SK-N-SH treated with all-trans-retinoic acid at 6 μM for 48 hours (cell line): ENCODE results near the gene AKR1E2.

Experiments used
- ARNTL ChIP-seq: fragments of 450-650 bp; formaldehyde crosslinking; IDR thresholded peaks from 2 replicates; pipeline ENCODE4 v1.5.0; 2020; ENCODE audit warnings: low read depth, mild to moderate bottlenecking, moderate library complexity, borderline replicate concordance
- CSDC2 ChIP-seq: fragments of 250-450 bp; sonication (Bioruptor Pico); IDR thresholded peaks from 2 replicates; pipeline ENCODE4 v1.5.0; 2020; ENCODE audit warnings: mild to moderate bottlenecking, moderate library complexity
- ESRRG ChIP-seq: fragments of 250-450 bp; sonication (Bioruptor Pico); IDR thresholded peaks from 2 replicates; pipeline ENCODE4 v1.6.1; 2021; ENCODE audit warnings: mild to moderate bottlenecking
- RARB ChIP-seq: fragments of 250-450 bp; sonication (Bioruptor Pico); IDR thresholded peaks from 2 replicates; pipeline ENCODE4 v1.8.0; 2021; ENCODE audit warnings: mild to moderate bottlenecking, moderate library complexity
- SNAI2 ChIP-seq: fragments of 250-450 bp; sonication (Bioruptor Pico); IDR thresholded peaks from 2 replicates; pipeline ENCODE4 v1.5.0; 2020; ENCODE audit warnings: mild to moderate bottlenecking, moderate library complexity
- TCF4 ChIP-seq: fragments of 250-450 bp; sonication (Bioruptor Pico); IDR thresholded peaks from 2 replicates; pipeline ENCODE4 v1.8.0; 2021; ENCODE audit warnings: mild to moderate bottlenecking, moderate library complexity, borderline replicate concordance
- TF ChIP-seq, protein P1 (sequence below): fragments of 250-450 bp; sonication (Bioruptor Pico); IDR thresholded peaks from 2 replicates; pipeline ENCODE4 v1.5.0; 2020; ENCODE audit warnings: mild to moderate bottlenecking, moderate library complexity

DNA sequence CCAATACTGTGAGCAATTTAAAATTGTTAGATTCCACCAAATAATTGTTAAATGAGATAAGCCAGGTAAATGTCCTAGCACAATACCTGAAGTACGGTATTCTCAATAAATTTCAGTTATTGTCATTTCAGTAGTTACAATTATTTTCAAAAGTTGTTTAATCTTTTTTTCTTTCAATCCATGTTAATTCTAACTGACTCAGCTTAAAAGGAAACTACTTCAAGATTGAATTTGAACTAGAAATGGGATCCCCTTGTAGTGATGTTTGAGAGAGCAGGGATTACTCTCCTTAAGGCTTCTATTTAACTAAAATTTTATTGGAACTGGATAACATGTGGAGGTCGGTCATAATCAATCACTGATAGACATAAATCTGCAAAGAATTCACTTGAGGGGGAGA, 6.9 kb upstream of the AKR1E2 start:
- no peak for TF ChIP-seq SNAI2 (CRISPR knock-in tag)
- TF ChIP-seq ARNTL: no peak
- no peak for TF ChIP-seq TCF4 (CRISPR knock-in tag)
- TF ChIP-seq ESRRG (CRISPR knock-in tag): no peak
- no peak for TF ChIP-seq RARB (CRISPR knock-in tag)
- TF ChIP-seq CSDC2 (CRISPR knock-in tag): no peak
- TF ChIP-seq, protein P1, sequence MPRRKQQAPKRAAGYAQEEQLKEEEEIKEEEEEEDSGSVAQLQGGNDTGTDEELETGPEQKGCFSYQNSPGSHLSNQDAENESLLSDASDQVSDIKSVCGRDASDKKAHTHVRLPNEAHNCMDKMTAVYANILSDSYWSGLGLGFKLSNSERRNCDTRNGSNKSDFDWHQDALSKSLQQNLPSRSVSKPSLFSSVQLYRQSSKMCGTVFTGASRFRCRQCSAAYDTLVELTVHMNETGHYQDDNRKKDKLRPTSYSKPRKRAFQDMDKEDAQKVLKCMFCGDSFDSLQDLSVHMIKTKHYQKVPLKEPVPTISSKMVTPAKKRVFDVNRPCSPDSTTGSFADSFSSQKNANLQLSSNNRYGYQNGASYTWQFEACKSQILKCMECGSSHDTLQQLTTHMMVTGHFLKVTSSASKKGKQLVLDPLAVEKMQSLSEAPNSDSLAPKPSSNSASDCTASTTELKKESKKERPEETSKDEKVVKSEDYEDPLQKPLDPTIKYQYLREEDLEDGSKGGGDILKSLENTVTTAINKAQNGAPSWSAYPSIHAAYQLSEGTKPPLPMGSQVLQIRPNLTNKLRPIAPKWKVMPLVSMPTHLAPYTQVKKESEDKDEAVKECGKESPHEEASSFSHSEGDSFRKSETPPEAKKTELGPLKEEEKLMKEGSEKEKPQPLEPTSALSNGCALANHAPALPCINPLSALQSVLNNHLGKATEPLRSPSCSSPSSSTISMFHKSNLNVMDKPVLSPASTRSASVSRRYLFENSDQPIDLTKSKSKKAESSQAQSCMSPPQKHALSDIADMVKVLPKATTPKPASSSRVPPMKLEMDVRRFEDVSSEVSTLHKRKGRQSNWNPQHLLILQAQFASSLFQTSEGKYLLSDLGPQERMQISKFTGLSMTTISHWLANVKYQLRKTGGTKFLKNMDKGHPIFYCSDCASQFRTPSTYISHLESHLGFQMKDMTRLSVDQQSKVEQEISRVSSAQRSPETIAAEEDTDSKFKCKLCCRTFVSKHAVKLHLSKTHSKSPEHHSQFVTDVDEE (CRISPR knock-in tag): no peak
